Mucosa of descending colon (tissue), 3 donors: ENCODE measurements around the gene PROSER2. TPM values are rescaled to one million over a fixed set of nuclear protein-coding genes. Genes with fewer than 3 reads are reported as not detected.

Experiments
- ATAC-seq: fragments of 200-7000 bp; cut with Tn5 transposase; one replicate; pipeline ENCODE4 v1.9.1; 2020; ENCODE audit warnings: mild to moderate bottlenecking, moderate library complexity
- DNase-seq, 3 donors: peaks; one replicate each; pipeline ENCODE4 v3.0.0-alpha.2; 2020
- H3K36me3 ChIP-seq: fragments of 200-600 bp; one replicate; pipeline ENCODE4 v1.8.0; 2021; ENCODE audit warnings: low read depth, mild to moderate bottlenecking
- H3K4me1 ChIP-seq: fragments of 200-600 bp; one replicate; pipeline ENCODE4 v1.8.0; 2021; ENCODE audit warnings: low read depth, mild to moderate bottlenecking
- H3K4me3 ChIP-seq: fragments of 200-600 bp; one replicate; pipeline ENCODE4 v1.8.0; 2021; ENCODE audit warnings: mild to moderate bottlenecking
- H3K9me3 ChIP-seq: fragments of 200-600 bp; one replicate; pipeline ENCODE4 v1.8.0; 2021; ENCODE audit warnings: mild to moderate bottlenecking
- intact Hi-C, 2 donors: fragments of 100-400 bp; cut with DNase I in 1 of 2; cut with micrococcal nuclease in 1 of 2; formaldehyde crosslinking; loops; one replicate each; pipeline versions ENCODE4 v1.11.0 to v1.11.1; 2022; cut with DNase I, micrococcal nuclease
- long read RNA-seq, 2 donors: library from polyadenylated mRNA; unstranded; transcript quantifications; one replicate each; pipeline ENCODE4 v2.0.0, GENCODE V29; 2019 to 2021
- total RNA-seq, 3 donors: library from RNA; stranded (reverse); fragmentation: NEBNext Ultra II Directional in 2 of 3; extraction: Animal tissue kit (Norgen Biotek cat#: 25700) in 2 of 3; gene quantifications; one replicate each; pipeline versions ENCODE4 v1.2.1 to v1.2.4, GENCODE V29; 2021 to 2023
- TF ChIP-seq, protein P1 (sequence below): fragments of 200-600 bp; IDR thresholded peaks from one replicate; pipeline ENCODE4 v1.8.0; 2022; ENCODE audit warnings: antibody characterized with exemption, mild to moderate bottlenecking
- donor health status: DM: no; HTN: no; CAD: no; lungs with moderate emphysema.
- donor health status: DM: no; HTN: no; CAD: no.
- donor health status: DM: no; HTN: yes; CAD: no.

Gene PROSER2
- total RNA-seq: 10 to 100 TPM in 1 of 3 donors, 1 to 10 TPM in 2; 3.9 to 10.4 (median 6.2) TPM
- long read RNA-seq, donor 1, partial matches to known transcripts: 0 of 3 reads
- long read RNA-seq, donor 1, other reads (novel, unspliced or antisense): 0 of 3 reads
- long read RNA-seq, donor 2: 0 reads

- intact Hi-C loops: no loop called here
- peak; percentile 98 for ATAC-seq
- H3K36me3 ChIP-seq: no peaks in the 10 kb centered on the region
- no peaks in the 10 kb centered on the region for H3K9me3 ChIP-seq
- DNase-seq: peak; percentile 65 to 82 (median 78)
- TF ChIP-seq, protein P1, sequence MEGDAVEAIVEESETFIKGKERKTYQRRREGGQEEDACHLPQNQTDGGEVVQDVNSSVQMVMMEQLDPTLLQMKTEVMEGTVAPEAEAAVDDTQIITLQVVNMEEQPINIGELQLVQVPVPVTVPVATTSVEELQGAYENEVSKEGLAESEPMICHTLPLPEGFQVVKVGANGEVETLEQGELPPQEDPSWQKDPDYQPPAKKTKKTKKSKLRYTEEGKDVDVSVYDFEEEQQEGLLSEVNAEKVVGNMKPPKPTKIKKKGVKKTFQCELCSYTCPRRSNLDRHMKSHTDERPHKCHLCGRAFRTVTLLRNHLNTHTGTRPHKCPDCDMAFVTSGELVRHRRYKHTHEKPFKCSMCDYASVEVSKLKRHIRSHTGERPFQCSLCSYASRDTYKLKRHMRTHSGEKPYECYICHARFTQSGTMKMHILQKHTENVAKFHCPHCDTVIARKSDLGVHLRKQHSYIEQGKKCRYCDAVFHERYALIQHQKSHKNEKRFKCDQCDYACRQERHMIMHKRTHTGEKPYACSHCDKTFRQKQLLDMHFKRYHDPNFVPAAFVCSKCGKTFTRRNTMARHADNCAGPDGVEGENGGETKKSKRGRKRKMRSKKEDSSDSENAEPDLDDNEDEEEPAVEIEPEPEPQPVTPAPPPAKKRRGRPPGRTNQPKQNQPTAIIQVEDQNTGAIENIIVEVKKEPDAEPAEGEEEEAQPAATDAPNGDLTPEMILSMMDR: no peak
- H3K4me3 ChIP-seq: peak within 1 kb of the TSS; percentile 35
- no peaks in the 10 kb centered on the region for H3K4me1 ChIP-seq
Measured at GRCh38 chr10:11823122-11823988, at the start of gene PROSER2. Gene PROSER2 (plus strand): TSS chr10:11823356. CDS start chr10:11852078, 28,722 bp downstream.

GRCh38 chr10:11773761-11774441 lies 49.3 kb upstream of the PROSER2 start:
- ATAC-seq: no peak
- TF ChIP-seq, protein P1: no peak
- intact Hi-C loops: no loop called here

GRCh38 chr10:11775412-11775811 lies 47.7 kb upstream of the PROSER2 start:
- Histone ChIP-seq H3K9me3 (no peaks in the 10 kb centered on the region), H3K36me3 (no peaks in the 10 kb centered on the region), H3K4me1 (no peaks in the 10 kb centered on the region), H3K4me3 (no peak overlapping the region)
- no peak for DNase-seq
- no peak for ATAC-seq
- TF ChIP-seq, protein P1: no peak
- intact Hi-C loops: no loop called here

More at GRCh38 chr10:11773761-11774441, 49.3 kb upstream of the PROSER2 start:
- H3K4me1 ChIP-seq: no peaks in the 10 kb centered on the region
- no peak overlapping the region for H3K4me3 ChIP-seq
- no peak for DNase-seq
- no peaks in the 10 kb centered on the region for H3K9me3 ChIP-seq
- no peaks in the 10 kb centered on the region for H3K36me3 ChIP-seq

GRCh38 chr10:11776080-11776479 lies 47.1 kb upstream of the PROSER2 start:
- TF ChIP-seq, protein P1: no peak
- no peak for DNase-seq
- H3K4me3 ChIP-seq: no peak overlapping the region
- no peaks in the 10 kb centered on the region for H3K36me3 ChIP-seq
- no peaks in the 10 kb centered on the region for H3K9me3 ChIP-seq
- ATAC-seq: no peak
- intact Hi-C loops: no loop called here
- H3K4me1 ChIP-seq: no peaks in the 10 kb centered on the region

GRCh38 chr10:11781114-11781513 lies 42.0 kb upstream of the PROSER2 start:
- ATAC-seq (no peak), DNase-seq (no peak)
- Histone ChIP-seq H3K4me3 (no peak overlapping the region), H3K4me1 (no peaks in the 10 kb centered on the region), H3K9me3 (no peaks in the 10 kb centered on the region), H3K36me3 (no peaks in the 10 kb centered on the region)
- intact Hi-C loops: no loop called here
- TF ChIP-seq, protein P1: no peak
